K562 (cell line): ENCODE results near the gene NUAK2. TPM values are rescaled to one million over a fixed set of nuclear protein-coding genes. Genes with fewer than 3 reads are reported as not detected.

ENCODE experiments used
- C11orf30 ChIP-seq: fragments of 450-650 bp; IDR thresholded peaks from 2 replicates; pipeline ENCODE4 v1.6.1; 2016; ENCODE audit warnings: low read depth, mild to moderate bottlenecking
- KAT7 ChIP-seq: sonication (generic); formaldehyde crosslinking; IDR thresholded peaks from 2 replicates; pipeline ENCODE4 v1.8.0; 2022; ENCODE audit warnings: missing genetic modification reagents, mild to moderate bottlenecking, borderline replicate concordance
- PCBP1 ChIP-seq: fragments of 200-400 bp; formaldehyde crosslinking; IDR thresholded peaks from 2 replicates; pipeline ENCODE4 v1.6.1; 2018; ENCODE audit warnings: mild to moderate bottlenecking, low read depth, low read length; ENCODE audit not compliant: poor library complexity, severe bottlenecking
- polyA plus RNA-seq, 8 experiments: library from polyadenylated mRNA; depleted of rRNA in 4 of 8; stranded (reverse) in 5 of 8; unstranded in 3 of 8; fragments of >200 nt; fragmentation: Nextera tagmentation in 2 of 8; fragmentation: Illumina TruSeq in 1 of 8; extraction: Ambion mirVana in 2 of 8; extraction: Trizol in 1 of 8; gene quantifications; 2 replicates each; pipeline versions ENCODE4 v1.2.1 to v1.2.3, GENCODE V29; 2011 to 2014; ENCODE audit warnings: inconsistent platforms in 1 of 8, missing spikeins in 1 of 8
- total RNA-seq, 7 experiments: library from RNA; depleted of rRNA in 6 of 7; stranded (reverse); fragments of >200 nt in 6 of 7; fragmentation: Illumina TruSeq in 2 of 7; extraction: Trizol in 2 of 7; gene quantifications; 2 replicates each; pipeline versions ENCODE4 v1.2.1 to v1.2.3, GENCODE V29; 2011 to 2021; ENCODE audit warnings: low replicate concordance in 1 of 7
- TF ChIP-seq, protein P1 (sequence below): fragments of 250-450 bp; sonication (Bioruptor Pico); IDR thresholded peaks from 2 replicates; pipeline ENCODE4 v1.4.0; 2020; ENCODE audit warnings: borderline replicate concordance
- TF ChIP-seq, protein P2 (sequence below): IDR thresholded peaks from 2 replicates; pipeline ENCODE4 v1.6.1; 2016; ENCODE audit warnings: missing genetic modification characterization, missing compliant biosample characterization

The NUAK2 gene
- total and polyA plus RNA-seq, 9 of the 15 experiments (the other 6 are each of a cell fraction or from before 2014, with no cell fraction given), result 0.04 to 0.44 (median 0.14) TPM

DNA sequence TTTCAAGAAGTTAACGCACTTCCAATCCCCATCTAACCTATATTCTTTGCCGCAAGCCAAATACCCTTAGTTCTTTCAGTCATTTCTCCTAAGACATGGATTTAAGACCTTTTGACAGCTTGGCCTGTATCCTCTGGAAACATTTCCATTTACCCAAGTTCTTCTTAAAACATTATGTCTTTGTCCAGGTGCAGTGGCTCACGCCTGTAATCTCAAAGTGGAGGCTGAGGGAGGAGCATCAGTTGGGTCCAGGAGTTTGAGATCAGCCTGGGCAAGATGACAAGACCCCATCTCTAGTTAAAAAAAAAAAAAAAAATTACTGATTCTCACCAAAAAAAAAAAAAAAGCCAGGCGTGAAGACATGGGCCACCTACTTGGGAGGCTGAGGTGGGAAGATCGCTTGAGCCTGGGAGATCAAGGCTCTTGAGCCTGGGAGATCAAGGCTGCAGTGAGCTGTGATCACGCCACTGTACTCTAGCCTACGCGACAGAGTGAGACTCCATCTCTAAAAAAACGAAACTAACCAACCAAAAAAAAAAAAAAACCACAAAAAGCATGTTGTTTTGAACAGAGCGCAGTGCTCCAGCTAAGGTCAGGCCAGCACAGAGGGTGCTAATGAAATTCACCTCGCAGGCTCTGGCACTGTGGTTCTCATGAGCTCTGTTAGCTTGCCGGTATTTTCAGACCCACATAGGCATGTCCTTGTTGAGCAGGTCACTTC is 36.0 kb downstream of the NUAK2 start (continued):
- no peak for TF ChIP-seq KAT7 (CRISPR knock-in tag)
- TF ChIP-seq, protein P1, sequence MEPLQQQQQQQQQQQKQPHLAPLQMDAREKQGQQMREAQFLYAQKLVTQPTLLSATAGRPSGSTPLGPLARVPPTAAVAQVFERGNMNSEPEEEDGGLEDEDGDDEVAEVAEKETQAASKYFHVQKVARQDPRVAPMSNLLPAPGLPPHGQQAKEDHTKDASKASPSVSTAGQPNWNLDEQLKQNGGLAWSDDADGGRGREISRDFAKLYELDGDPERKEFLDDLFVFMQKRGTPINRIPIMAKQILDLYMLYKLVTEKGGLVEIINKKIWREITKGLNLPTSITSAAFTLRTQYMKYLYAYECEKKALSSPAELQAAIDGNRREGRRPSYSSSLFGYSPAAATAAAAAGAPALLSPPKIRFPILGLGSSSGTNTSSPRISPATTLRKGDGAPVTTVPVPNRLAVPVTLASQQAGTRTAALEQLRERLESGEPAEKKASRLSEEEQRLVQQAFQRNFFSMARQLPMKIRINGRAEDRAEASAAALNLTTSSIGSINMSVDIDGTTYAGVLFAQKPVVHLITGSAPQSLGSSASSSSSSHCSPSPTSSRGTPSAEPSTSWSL (CRISPR knock-in tag), result no peak
- TF ChIP-seq C11orf30, result no peak
- TF ChIP-seq, protein P2, sequence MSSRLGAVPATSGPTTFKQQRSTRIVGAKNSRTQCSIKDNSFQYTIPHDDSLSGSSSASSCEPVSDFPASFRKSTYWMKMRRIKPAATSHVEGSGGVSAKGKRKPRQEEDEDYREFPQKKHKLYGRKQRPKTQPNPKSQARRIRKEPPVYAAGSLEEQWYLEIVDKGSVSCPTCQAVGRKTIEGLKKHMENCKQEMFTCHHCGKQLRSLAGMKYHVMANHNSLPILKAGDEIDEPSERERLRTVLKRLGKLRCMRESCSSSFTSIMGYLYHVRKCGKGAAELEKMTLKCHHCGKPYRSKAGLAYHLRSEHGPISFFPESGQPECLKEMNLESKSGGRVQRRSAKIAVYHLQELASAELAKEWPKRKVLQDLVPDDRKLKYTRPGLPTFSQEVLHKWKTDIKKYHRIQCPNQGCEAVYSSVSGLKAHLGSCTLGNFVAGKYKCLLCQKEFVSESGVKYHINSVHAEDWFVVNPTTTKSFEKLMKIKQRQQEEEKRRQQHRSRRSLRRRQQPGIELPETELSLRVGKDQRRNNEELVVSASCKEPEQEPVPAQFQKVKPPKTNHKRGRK (tag), result no peak
- TF ChIP-seq PCBP1, result no peak
- TF ChIP-seq, all 486 proteins: peak for 0
